GM18498 (cell line): ENCODE results near the gene UPB1.

Experiments used
- ATAC-seq: cut with Tn5 transposase; IDR thresholded peaks from one replicate; pipeline ENCODE4 v1.9.1; 2021; ENCODE audit warnings: mild to moderate bottlenecking, moderate library complexity; ENCODE audit not compliant: unreplicated experiment

Gene UPB1

DNA sequence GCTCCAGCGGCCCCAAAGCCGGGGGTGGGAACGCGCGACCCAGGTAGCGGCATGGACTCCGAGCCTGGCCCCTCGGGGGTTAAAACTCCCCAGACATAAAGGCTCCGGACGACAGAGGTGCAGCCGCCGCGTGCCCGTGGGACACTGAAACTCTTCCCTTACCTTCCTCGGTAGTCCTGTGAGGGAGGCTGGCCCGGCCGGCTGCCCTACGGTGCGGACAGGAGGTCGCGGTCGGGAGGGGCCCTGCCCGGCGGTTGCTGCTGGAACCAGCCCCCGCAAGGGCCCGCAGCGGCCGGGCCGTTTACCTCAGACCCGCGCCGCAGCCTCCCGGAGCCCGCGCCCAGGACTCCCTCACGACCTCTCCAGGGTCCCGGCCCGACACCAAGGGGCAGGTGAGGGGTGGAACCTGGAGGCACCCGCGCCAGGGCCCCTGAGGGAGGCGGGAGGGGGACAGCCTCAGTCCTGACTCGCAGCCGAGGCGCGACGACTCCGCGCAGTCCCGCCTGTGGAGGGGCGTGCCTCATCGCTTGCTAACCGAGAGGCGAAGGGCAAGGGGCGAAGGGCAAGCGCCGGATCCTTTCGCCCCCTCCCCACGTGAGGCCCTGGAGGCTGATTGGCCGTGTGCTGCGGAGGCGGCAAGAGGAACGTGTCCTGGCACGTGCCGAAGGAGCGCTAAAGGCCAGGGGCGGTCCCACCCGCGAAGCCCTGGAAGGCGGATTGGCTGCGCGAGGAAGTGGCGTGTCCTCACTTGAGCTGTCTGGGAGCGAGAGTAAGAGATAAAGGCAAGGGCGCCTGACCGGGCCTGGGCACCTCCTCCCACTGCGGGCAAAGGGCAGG lies at the start of gene UPB1:
TSS of gene UPB1 (plus strand) at position 805 of the 837 bp plus-strand sequence. CDS start 72 bp downstream, outside the sequence.
- no peak for ATAC-seq

DNA sequence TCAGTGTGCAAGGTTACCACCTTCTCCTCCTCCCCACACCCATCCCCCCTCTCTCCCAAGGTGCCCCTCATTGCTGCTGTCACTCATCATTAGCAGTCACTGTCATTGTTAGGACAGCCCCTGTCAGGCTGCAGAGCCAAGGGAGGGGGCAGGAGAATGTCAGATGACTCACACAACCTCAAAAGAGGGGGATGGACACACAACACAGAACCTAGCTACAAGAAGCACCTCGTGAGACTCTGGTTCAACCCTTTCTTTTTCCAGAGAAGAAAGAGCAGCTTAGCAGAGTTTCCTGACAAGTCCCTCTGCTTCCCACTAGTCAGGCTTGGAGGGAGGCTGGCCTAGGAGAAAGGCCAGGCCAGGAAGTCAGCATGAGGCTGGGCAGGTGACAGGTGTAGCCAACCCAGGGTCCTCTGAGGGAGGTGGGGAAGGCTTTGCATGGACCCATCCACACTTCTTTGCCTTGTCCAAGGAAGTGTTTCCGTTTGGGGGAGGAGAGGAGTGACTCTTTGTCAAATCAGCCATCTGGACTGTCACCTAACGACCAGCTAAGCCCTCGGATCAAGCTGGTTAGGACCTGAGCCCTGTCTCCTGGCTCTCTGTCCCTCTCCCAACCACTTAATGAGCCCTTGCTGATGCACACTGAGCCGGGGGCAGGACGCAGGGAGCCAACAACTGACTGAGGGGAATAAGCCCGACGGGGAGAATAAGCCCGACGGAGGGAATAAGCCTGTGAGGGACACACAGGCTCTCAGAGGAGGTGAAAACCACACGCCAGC lies 49.5 kb upstream of the UPB1 start:
- no peak for ATAC-seq

DNA sequence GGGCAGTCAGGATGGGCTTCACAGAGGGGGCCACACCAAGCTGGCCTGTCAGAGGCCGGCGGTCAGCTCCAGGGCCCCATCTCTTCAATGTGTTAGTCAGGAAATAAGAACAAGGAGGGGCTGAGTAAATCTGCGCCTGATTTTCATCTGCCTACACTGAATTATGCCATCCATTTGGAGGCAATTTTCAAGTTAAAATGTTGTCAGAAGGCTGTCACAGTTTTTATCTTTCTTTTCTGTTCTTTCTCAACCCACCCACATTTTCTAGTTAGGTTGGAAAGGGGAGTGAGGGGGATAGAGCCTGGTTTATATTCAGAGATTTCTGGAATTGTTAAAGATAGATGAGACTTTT lies 48.9 kb upstream of the UPB1 start:
- ATAC-seq: no peak

DNA sequence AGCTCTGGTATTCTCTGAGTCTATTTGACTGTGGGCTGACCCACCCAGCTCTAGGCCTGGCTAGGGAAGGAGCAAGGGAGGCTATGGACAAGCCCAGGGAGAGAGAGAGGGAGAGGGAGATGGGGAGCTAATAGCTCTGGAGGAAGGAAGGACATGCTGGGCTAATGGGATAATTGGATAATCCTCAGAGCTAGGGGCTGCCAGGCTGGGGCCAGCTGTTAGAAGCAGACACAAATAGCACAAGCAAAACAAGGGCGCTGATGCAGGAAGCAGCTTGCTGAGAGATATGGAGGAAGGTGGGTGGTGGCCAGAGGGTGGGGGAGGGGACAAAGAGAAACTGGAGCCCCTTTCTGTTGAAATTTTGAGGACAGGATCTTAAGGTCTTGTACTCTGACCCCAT lies 44.5 kb upstream of the UPB1 start:
- ATAC-seq: no peak

DNA sequence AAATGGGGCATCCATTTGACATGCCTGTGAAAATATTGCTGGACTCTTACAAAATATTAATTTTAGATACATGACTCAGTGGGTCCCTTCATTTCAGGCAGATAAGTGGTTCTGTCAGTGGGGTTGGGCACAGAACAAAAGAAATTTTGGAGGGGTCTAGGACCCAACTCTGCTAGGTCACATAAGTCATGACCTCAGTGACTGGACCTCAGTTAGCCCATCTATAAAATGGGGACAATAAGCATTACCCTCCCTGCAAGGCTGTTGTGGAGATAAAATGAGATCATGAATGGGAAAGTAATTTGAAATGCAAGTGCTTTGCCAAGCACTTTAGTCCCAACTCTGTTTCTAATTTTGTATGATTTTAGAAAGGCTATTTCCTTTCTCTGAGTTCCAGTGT lies 44.0 kb upstream of the UPB1 start:
- ATAC-seq: no peak

DNA sequence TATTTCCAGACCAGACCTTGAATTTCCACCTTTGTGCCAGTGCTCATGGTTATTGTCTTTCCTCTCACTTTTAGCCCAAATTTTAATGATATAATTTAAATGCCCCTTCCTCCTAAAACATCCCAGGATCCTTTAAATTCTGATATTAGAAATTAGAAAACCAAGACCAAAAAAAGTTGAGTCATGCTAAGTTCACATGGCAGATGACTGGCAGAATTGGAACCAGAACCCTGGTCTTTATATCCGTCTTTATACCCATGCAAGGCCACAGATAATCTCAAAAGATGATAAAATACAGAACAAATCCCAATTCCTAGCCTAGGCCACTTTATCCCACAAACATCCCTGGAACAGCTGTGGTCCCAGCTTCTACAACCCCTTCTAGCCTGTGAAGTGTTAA lies 41.3 kb upstream of the UPB1 start:
- ATAC-seq: no peak

DNA sequence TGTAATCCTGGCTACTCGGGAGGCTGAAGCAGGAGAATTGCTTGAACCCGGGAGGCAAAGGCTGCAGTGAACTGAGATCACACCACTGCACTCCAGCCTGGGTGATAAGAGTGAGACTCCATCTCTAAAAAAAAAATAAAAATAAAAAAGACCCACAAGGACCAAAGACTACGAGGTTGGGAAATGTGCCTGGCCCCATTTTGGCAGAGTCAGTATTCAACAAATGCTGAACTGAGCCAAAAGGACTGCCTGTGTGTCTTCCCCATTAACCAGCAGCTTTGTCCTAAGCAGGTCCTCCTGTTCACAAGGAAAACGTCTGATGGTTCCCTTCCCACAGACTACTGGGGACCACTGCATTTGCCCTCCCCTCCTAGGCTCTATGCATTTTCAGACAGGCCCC lies 40.1 kb upstream of the UPB1 start:
- no peak for ATAC-seq

DNA sequence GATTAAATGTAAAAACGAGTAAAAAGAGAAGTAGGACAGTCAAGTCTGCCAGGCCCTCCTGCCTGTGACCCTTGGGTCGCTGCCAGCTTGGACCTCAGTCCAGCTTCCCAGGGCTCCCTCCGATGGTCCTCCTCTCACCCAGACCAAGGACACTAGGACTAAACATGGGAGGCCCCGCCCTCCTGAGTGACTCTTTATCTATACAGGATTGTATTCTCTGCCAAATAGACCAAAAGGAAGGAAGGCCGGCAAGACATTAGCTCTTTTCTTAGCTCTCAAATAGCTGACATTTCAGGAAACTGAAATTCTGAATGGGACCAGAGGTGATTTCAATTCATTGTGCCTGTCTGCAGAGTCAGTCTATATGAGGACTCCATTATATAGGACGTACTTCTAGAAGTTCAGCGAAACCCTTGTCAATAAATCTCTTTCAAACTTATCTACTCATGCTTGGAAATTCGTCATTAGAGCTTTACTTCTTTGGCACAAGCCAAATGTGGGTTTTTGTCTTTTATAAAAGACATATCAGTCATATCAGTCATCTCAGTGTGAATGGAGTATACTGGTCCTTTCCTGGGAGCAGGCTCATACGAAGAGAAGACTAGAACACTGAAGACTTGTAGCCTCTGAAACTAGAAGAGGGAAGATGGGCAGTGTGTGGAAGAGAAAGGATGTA lies 39.2 kb upstream of the UPB1 start:
- ATAC-seq: no peak

DNA sequence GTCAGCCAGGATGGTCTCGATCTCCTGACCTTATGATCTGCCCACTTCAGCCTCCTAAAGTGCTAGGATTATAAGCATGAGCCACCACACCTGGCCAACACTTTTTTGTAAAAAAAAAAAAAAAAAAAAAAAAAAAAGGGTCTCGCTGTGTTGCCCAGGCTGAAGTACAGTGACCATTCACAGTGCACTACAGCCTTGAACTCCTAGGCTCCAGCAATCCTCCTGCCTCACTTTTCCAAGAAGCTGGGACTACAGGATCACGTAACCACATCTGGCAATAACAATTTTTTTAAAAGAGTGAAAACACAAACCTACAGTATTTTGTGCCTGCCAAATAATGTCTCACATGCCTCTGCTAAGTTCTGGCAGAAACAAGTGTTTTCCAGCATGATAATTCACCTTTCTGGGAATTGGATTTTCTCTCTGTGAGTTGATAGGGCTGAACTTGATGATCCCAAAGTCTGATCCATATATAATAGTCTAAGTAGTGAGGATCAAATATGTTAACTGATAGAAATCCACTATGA lies 37.2 kb upstream of the UPB1 start:
- no peak for ATAC-seq

DNA sequence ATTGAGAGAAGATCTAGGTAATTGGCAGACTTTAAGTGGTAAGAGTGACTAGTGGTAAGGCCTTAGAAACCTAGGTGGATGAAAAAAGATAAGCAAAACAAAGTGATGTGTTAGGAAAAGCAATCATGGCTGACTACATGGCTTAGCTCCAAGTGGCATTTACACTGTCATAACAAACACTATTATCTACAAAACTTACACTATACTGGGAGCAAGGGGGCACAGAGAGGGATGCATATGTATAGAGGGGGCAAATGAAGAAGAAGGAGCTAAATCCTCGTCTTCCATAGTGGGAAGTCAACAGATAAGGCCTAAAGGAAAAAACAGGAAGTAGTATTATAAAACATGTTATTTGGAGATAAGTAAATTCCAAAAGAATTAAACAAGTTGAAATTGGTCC lies 35.2 kb upstream of the UPB1 start:
- no peak for ATAC-seq

DNA sequence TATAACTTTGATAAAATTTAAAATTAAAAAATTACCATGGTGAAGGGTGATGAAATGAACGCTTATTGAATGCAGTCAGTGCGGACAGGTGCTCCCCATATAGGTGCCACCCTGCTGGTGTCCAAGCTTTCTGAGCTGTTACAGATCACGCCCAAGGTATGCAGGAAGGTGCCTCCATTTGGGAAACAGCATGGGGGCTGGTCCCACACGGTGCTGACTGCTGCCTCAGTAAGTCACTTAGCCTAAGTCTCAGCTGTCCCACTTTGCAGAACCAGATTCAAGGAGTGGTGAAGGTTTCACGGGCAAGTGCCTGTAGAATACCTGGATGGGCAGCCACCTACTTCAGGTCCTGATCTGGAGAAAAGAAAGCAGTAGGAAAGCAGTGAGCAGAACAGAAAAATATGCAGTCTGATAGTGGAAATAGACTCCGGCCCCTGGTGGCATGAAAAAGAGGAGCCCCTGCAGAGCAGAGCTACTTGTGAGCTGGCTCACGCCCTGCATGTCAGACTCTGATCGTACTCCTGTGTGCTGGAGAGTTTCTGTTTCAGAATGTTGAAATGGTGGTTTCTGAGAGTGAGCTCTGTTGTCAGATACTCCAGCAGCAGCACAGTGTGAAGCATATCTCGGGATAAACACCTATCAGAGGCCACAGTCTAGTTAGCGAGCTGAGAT lies 34.6 kb upstream of the UPB1 start:
- peak; percentile 55 for ATAC-seq

DNA sequence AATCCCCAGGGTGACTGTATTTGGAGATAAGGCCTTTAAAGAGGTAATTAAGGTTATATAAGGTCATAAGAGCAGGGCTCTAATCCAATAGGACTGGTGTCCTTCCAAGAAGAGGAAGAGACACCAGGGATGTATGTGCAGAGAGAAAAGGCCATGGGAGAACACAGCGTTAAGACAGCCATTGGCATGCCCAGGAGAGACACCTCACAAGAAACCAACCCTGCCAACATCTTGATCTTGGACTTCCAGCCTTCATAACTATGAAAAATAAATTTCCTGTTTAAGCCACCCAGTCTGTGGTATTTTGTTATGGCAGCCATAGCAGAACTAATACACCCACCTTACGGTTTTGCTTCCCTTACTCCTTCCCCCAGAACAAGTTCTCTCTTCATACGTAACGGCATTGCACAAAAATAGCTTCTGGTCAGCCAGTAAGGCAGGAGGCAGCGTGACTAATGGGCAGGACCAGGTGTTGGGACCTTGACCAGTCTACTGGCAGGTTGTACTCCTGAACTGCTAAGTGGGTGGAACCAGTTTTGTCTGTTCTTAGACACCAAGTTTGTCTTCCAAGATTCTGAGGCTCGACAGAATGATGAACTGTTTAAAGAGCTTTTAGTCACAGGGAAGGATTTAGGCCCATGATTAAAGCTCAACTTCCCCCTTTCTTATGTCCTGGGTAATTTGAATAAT lies 31.9 kb upstream of the UPB1 start:
- ATAC-seq: no peak

DNA sequence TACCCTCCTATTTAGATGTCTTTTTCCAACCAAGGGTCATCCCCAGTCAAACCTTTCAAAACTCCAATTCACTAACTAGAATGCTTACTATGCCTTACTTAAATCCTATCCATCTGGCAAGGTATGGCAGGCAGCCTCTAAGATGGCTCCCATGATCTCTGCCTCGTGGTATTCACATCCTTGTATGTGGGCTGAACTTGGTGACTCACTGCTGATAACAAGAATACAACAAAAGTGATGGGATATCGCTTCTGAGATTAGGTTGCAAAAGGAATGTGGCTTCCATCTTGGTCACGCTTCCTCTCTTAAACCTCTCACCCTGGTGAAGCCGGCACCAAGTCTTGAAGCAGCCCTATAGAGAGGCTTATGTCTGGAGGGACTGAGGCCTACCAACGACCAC lies 29.6 kb upstream of the UPB1 start:
- ATAC-seq: no peak

DNA sequence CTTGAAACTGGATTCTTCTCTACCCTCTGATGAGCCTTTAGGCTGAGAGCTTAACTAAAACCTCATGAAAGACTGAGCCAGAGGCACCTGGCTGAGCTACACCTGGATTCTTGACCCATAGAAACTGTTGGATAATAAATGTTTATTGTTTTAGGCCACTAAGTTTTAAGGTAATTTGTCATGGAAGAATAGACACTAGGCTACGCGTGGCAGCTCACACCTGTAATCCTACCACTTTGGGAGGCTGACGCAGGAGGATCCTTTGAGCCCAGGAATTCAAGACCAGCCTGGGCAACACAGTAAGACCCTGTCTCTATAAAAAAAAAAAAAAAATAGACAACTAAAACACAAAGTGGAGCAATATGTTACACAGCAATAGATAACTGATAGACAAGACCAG lies 29.2 kb upstream of the UPB1 start:
- ATAC-seq: no peak

DNA sequence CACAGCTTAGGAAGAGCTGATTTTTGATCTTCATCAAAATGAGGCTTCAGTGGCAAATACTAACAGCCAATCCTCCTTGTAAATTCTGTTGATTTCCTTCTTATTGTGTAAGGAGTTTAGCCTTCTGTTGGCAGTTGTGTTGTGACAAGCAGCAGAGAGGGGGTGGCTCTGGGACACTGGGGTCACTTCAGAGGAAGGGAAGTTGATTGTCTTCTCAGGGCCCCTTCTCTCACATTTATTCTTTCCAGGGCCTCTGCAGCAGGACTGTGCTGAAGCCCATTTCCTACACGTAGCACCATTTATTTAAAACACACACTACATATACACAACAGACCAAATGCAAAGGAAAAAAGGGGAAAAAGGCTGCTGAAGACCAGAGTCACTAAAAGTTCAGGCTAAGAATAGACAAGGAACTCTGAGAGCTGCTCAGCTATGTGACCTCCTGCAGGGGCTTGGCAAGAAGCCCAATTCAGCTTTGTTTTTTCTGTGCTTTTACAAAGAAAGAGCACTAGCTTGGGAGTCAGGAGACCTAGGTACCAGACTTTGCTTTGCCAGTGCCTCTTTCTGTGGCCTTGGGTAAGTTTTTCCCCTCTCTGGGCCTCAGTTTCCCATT lies 28.3 kb upstream of the UPB1 start:
- no peak for ATAC-seq

DNA sequence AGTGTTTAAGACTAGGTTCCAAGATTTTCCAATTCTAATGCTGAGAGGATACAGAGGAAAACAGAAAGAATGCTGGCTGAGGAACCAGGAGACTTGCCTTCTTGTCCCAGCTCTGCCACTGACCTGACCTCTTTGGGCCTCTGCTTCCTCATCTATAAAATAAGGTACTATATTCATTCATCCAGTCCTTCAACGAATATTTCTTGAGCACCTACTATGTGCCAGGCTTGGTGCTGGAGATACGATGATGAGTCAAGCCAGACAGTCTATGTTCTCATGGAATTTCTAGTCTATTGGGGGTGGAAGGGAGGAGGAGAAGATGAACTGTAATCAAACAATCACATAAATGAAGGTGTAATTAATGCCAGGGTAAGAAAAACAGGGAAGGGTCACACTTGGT lies 27.8 kb upstream of the UPB1 start:
- no peak for ATAC-seq

DNA sequence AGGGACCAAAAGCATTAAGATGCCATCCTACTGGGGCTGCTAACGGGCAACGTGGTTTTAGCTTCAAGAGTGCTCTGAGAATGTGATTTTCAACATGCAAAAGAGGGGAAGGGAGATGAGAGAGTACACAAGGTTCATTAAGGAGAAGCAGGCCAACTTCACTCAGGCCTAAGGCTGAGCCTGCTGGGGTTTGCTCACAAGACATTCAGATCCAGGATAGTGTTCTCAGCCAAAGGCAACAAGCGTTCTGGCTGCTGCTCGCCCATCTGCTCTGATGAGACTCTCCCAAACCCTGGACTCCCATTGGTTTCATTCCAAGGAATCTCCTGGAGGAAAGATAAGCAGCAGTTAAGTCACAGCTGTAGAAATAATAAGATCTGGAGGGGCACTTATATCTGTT lies 23.6 kb upstream of the UPB1 start:
- no peak for ATAC-seq

DNA sequence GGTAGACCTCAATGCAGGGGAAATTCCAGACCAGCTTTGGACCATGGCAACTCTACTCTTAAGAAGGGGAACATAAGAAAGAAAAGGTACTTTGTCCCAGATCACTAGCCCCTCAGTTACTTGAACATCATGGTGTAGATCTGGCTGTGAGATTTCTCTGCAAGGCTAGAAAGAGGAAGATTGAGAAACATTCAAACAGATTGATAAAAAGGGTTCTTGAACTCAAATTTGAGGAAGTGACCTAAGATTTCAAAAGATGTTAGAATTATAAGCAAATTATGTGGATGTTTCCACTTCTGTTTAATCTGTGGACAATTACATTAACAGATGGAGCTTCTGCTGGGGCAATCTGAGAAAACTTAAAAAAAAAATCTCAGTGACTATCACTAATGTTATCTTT lies 21.8 kb upstream of the UPB1 start:
- no peak for ATAC-seq

DNA sequence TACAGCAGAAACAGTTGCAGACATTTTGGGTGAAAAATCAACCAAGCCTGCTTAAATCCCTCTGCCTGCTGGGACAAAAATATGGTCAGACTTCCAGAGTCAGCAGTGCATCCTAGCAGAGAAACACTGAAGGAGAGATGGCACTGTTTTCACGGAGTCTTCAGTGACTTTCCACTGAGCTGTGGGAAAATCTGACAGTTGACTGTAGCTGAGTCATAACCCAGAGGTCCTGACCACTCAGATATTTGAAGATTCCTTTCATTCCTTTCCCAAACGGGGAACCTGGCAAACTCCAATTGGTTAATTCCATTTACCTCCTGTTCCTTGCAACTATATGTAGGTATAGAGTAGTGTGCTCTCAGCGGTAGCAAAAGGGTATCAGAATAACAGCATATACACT lies 20.9 kb upstream of the UPB1 start:
- ATAC-seq: no peak

DNA sequence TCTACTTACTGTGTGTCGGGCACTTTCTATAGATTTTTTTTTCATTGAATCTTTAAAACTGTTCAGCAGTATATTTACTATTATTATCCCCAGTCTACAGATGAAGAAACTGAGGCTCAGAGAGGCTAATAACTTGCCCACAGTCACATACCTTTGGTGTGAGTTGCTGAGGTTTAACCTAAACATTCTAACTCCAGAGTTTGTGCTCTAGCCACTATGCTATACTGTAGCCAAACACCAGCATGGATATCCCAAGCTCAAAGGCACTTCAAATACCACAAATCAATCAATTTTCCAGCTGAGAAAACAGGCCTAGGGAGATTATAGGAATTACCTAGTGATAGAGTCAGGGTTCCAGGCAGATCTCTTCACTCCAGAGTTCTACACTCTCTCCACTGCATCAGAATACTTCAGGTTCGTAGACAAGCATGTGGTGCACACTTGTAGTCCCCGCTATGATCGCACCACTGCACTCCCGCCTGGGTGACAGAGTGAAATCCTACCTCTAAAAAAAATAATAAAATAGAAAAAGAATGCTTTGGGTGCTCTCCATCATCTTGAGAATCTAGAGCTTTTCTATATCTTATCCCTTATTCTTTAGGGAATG lies 20.4 kb upstream of the UPB1 start:
- ATAC-seq: no peak
